SK-N-SH (cell line): Measurements from ENCODE around the gene CNPPD1. TPM values are rescaled to one million over a fixed set of nuclear protein-coding genes. Genes with fewer than 3 reads are reported as not detected.

ENCODE experiments used
- CTCF ChIA-PET: fragments of 300-600, 350-600 bp; formaldehyde crosslinking; extraction: SDS; loops from one replicate; lab custom pipeline; 2021; lab: Yijun Ruan, JAX
- POLR2A ChIA-PET: fragments of 350-600 bp; sonication (Branson Sonifier 250); formaldehyde crosslinking; extraction: SDS; loops from one replicate; lab custom pipeline; 2020; ENCODE audit warnings: antibody characterized with exemption, inconsistent platforms; lab: Yijun Ruan, JAX
- DNase-seq: peaks from one replicate; pipeline ENCODE4 v3.0.0; 2012
- H2AFZ ChIP-seq: fragments of 200-600 bp; sonication (generic); 2 replicates; pipeline ENCODE4 v1.8.1; 2016; ENCODE audit warnings: antibody characterized with exemption, mild to moderate bottlenecking, low read depth
- H3F3A ChIP-seq: fragments of 200-600 bp; sonication (generic); replicated peaks from 2 replicates; pipeline ENCODE3; 2016; ENCODE audit warnings: antibody characterized with exemption, mild to moderate bottlenecking; ENCODE audit not compliant: insufficient read depth
- H3K27ac ChIP-seq, 2 experiments: fragments of 200-500 bp in 1 of 2; fragments of 200-600 bp in 1 of 2; sonication (Bioruptor generic) in 1 of 2; sonication (generic), shearing (Covaris generic) in 1 of 2; 2 replicates each; pipeline versions ENCODE4 v1.5.1 to v1.6.1; 2014 to 2016; ENCODE audit warnings: low read depth in 2 of 2, inconsistent platforms in 1 of 2, low read length in 1 of 2, mild to moderate bottlenecking in 1 of 2, mixed read lengths in 1 of 2
- H3K27me3 ChIP-seq: fragments of 200-600 bp; sonication (generic), shearing (Covaris generic); 2 replicates; pipeline ENCODE4 v1.6.1; 2016; ENCODE audit warnings: mixed run types; ENCODE audit not compliant: insufficient read depth
- H3K36me3 ChIP-seq, 2 experiments: fragments of 200-500 bp in 1 of 2; fragments of 200-600 bp in 1 of 2; sonication (Bioruptor generic) in 1 of 2; sonication (generic) in 1 of 2; replicated peaks in 1 of 2; 2 replicates each; pipeline versions ENCODE3 to v1.5.1; 2014 to 2016; ENCODE audit warnings: low read length in 1 of 2, mild to moderate bottlenecking in 1 of 2; ENCODE audit not compliant: insufficient read depth in 2 of 2, control insufficient read depth in 1 of 2
- H3K4me1 ChIP-seq, 2 experiments: fragments of 200-500 bp in 1 of 2; fragments of 200-600 bp in 1 of 2; sonication (Bioruptor generic) in 1 of 2; sonication (generic), shearing (Covaris generic) in 1 of 2; 2 replicates each; pipeline versions ENCODE4 v1.5.1 to v1.6.1; 2014 to 2016; ENCODE audit warnings: low read depth in 1 of 2, low read length in 1 of 2, mixed run types in 1 of 2; ENCODE audit not compliant: insufficient read depth in 2 of 2, control insufficient read depth in 1 of 2
- H3K4me2 ChIP-seq: fragments of 200-600 bp; sonication (generic), shearing (Covaris generic); 2 replicates; pipeline ENCODE4 v1.6.1; 2017; ENCODE audit warnings: mixed run types
- H3K4me3 ChIP-seq, 2 experiments: fragments of 200-500 bp in 1 of 2; fragments of 200-600 bp in 1 of 2; sonication (Bioruptor generic) in 1 of 2; sonication (generic), shearing (Covaris generic) in 1 of 2; 2 replicates each; pipeline versions ENCODE4 v1.5.1 to v1.8.1; 2014 to 2016; ENCODE audit warnings: low read depth in 2 of 2, inconsistent platforms in 1 of 2, low read length in 1 of 2, mild to moderate bottlenecking in 1 of 2, mixed read lengths in 1 of 2, moderate library complexity in 1 of 2
- H3K79me2 ChIP-seq: fragments of 200-600 bp; sonication (generic); 2 replicates; pipeline ENCODE4 v1.8.1; 2017; ENCODE audit warnings: mild to moderate bottlenecking; ENCODE audit not compliant: insufficient read depth
- H3K9ac ChIP-seq: fragments of 200-600 bp; sonication (generic); 2 replicates; pipeline ENCODE4 v1.6.1; 2017; ENCODE audit warnings: mixed run types
- H3K9me2 ChIP-seq: fragments of 200-600 bp; sonication (generic); 2 replicates; pipeline ENCODE4 v1.6.1; 2017; ENCODE audit warnings: mixed run types
- H3K9me3 ChIP-seq: fragments of 200-600 bp; sonication (generic); 2 replicates; pipeline ENCODE4 v1.6.1; 2017; ENCODE audit warnings: mixed run types, mild to moderate bottlenecking, moderate library complexity
- H4K20me1 ChIP-seq: fragments of 200-600 bp; sonication (generic); 2 replicates; pipeline ENCODE4 v1.6.1; 2017; ENCODE audit warnings: mild to moderate bottlenecking, mixed run types; ENCODE audit not compliant: insufficient read depth
- CTCF ChIP-seq: fragments of 200-600 bp; sonication (generic); IDR thresholded peaks from 2 replicates; pipeline ENCODE4 v1.6.1; 2017; ENCODE audit warnings: antibody characterized with exemption, mild to moderate bottlenecking, moderate library complexity
- EP300 ChIP-seq, 2 experiments: IDR thresholded peaks; 2 replicates each; pipeline versions ENCODE4 v1.4.0 to v1.6.1; 2012; ENCODE audit warnings: borderline replicate concordance in 1 of 2, low read depth in 1 of 2, low read length in 1 of 2
- FOSL2 ChIP-seq: IDR thresholded peaks from 2 replicates; pipeline ENCODE4 v1.4.0; 2012; ENCODE audit warnings: low read depth, mild to moderate bottlenecking, moderate library complexity, borderline replicate concordance
- GATA2 ChIP-seq: sonication (generic); formaldehyde crosslinking; IDR thresholded peaks from 2 replicates; pipeline ENCODE4 v1.5.0; 2020; ENCODE audit warnings: mild to moderate bottlenecking, missing genetic modification reagents
- MAX ChIP-seq: IDR thresholded peaks from 2 replicates; pipeline ENCODE4 v1.4.0; 2012; ENCODE audit warnings: low read depth
- NFIC ChIP-seq: IDR thresholded peaks from 2 replicates; pipeline ENCODE4 v1.4.0; 2012; ENCODE audit warnings: borderline replicate concordance
- PBX3 ChIP-seq: IDR thresholded peaks from 2 replicates; pipeline ENCODE4; 2012
- RAD21 ChIP-seq: IDR thresholded peaks from 2 replicates; pipeline ENCODE4 v1.6.1; 2012; ENCODE audit warnings: mild to moderate bottlenecking, low read length
- RCOR1 ChIP-seq: fragments of 150-350 bp; IDR thresholded peaks from 2 replicates; pipeline ENCODE4 v1.6.1; 2017; ENCODE audit warnings: antibody characterized with exemption, low read length
- RFX5 ChIP-seq: IDR thresholded peaks from 2 replicates; pipeline ENCODE4 v1.6.1; 2012; ENCODE audit warnings: mild to moderate bottlenecking, improper control_type of control experiment, low read length
- SMC3 ChIP-seq: IDR thresholded peaks from 2 replicates; pipeline ENCODE4 v1.6.1; 2012; ENCODE audit warnings: low read depth, low read length, improper control_type of control experiment
- TEAD4 ChIP-seq: IDR thresholded peaks from 2 replicates; pipeline ENCODE4 v1.4.0; 2012; ENCODE audit warnings: mild to moderate bottlenecking, borderline replicate concordance; ENCODE audit not compliant: insufficient read depth
- USF2 ChIP-seq: fragments of 150-350 bp; IDR thresholded peaks from 2 replicates; pipeline ENCODE4 v1.6.1; 2017; ENCODE audit warnings: antibody characterized with exemption, low read length, low read depth, borderline replicate concordance
- YY1 ChIP-seq: IDR thresholded peaks from 2 replicates; pipeline ENCODE4 v1.4.0; 2012; ENCODE audit warnings: low read depth, mild to moderate bottlenecking
- WGBS: methylation state at CpG from one replicate; pipeline ENCODE4 v1.1.6; 2017; ENCODE audit warnings: low lambda C conversion rate; 5-methylcytosine and 5-hydroxymethylcytosine counted together
- polyA plus RNA-seq, 3 experiments: library from polyadenylated mRNA; depleted of rRNA; stranded (reverse); fragments of >200 nt; gene quantifications; 2 replicates each; pipeline ENCODE4 v1.2.3, GENCODE V29; 2012
- TF ChIP-seq, protein P1 (sequence below): IDR thresholded peaks from 2 replicates; pipeline ENCODE4 v1.4.0; 2012; ENCODE audit warnings: low read depth, borderline replicate concordance

CNPPD1 gene
- polyA plus RNA-seq, 1 of the 3 experiments (the other 2 are of a cell fraction) = 75.9 TPM

DNA sequence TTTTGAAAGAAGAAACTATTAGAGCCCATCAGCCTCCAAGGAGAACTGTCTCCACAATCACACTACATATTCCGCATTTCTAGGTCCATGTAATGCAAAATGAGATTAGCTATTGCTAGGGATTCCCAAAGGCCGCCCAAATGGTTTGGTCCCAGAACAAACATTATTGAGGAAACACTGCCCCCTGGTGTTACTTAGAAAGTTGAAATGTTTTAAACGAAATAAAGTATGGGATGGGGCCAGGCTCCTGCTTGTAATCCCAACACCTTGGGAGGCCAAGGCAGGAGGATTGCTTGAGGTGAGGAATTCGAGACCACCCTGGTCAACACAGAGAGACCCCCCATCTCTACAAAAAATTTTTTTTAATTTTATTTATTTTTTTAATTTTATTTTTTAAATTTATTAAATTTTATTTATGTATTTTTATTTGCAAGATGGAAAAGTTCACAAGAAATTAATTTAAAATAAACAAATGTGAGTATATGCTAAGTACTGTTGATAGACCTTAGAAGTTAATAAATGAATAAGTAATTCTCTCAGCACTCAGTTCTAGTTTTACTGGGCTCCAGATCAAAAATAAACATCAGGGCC lies 21.6 kb downstream of the CNPPD1 start:
- ChIA-PET POLR2A (interaction anchor here (0.6 kb wide), 1 partner anchor 160 kb away, joined by 3 read pairs; no protein-coding TSS in a partner anchor), CTCF (interaction anchor here (0.5 to 14.9 kb wide), 62 partner anchors 8 to 301 kb away, joined by 3 to 205 read pairs (median 5); partner anchors contain the start of genes CFAP65, CNPPD1 and IHH)
- no peak overlapping the region for H3K27ac ChIP-seq
- H3K4me3 ChIP-seq = no peak overlapping the region
- H3F3A ChIP-seq = peaks cover 17% of the 10 kb centered on the region
- no peak overlapping the region for H3K9ac ChIP-seq
- peaks cover 0 to 5% of the 10 kb centered on the region in 2 experiments; a peak in 1 of 4 replicates for H3K4me1 ChIP-seq
- TF ChIP-seq RCOR1 = peak; percentile 25; the same call in 1 of the 2 replicates
- TF ChIP-seq TEAD4 = no peak
- peak; percentile 67 for TF ChIP-seq CTCF
- TF ChIP-seq GATA2 (CRISPR knock-in tag) = no peak
- peak; percentile 77 for TF ChIP-seq SMC3
- TF ChIP-seq RAD21 = peak; percentile 90
- peaks cover 16 to 27% of the 10 kb centered on the region in 2 experiments for H3K36me3 ChIP-seq
- no peaks in the 10 kb centered on the region for H4K20me1 ChIP-seq
- no peaks in the 10 kb centered on the region for H3K27me3 ChIP-seq
- H3K4me2 ChIP-seq = no peak overlapping the region
- H3K9me2 ChIP-seq = no peaks in the 10 kb centered on the region
- 2% methylated on average over 4 of the region's 4 CpGs for WGBS
- no peak overlapping the region for H2AFZ ChIP-seq
- peaks cover 2% of the 10 kb centered on the region; the same call in 1 of the 2 replicates for H3K79me2 ChIP-seq
- DNase-seq = peak; percentile 73
- no peaks in the 10 kb centered on the region for H3K9me3 ChIP-seq

DNA sequence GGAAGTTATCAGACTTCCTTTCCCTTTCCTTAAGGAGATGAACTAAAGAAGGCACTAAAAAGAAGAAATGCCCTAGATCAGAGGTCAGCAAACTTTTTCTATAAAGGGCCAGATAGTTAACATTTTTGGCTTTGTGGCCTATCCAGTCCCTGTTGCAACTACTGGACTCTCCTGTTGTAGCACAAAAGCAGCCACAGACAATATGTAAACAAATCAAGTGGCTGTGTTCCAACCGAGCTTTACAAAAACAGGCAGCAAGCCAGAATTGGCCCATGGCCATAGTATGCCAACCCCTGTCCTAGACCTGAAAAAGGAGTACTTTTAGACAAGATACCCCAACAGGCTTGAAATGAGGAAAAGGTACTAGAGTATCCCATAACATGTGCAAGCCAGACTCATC lies 27.1 kb downstream of the CNPPD1 start:
- H3K4me2 ChIP-seq = no peak overlapping the region
- no peak for DNase-seq
- POLR2A ChIA-PET = interaction anchor here (1.2 kb wide), 1 partner anchor 153 kb away, joined by 4 read pairs; no protein-coding TSS in a partner anchor
- no peak overlapping the region for H2AFZ ChIP-seq
- peaks cover 5% of the 10 kb centered on the region for H3F3A ChIP-seq
- no peaks in the 10 kb centered on the region for H3K9me3 ChIP-seq
- no peaks in the 10 kb centered on the region for H3K79me2 ChIP-seq
- H3K9me2 ChIP-seq = no peaks in the 10 kb centered on the region
- WGBS = 24% methylated on average over 1 of the region's 1 CpG
- peak overlapping the region in 1 of 2 experiments; percentile 56; a peak in 2 of 4 replicates for H3K27ac ChIP-seq
- H3K4me1 ChIP-seq = peaks cover 0 to 4% of the 10 kb centered on the region in 2 experiments; a peak in 1 of 4 replicates
- no peaks in the 10 kb centered on the region for H4K20me1 ChIP-seq
- CTCF ChIA-PET = interaction anchor here (0.9 to 14.9 kb wide), 7 partner anchors 10 to 274 kb away, joined by 3 to 205 read pairs (median 9); partner anchors contain the start of genes IHH and NHEJ1
- peaks cover 25 to 31% of the 10 kb centered on the region in 2 experiments for H3K36me3 ChIP-seq
- no peak for TF ChIP-seq USF2
- TF ChIP-seq YY1 = no peak
- no peak for TF ChIP-seq FOSL2
- TF ChIP-seq RAD21 = no peak
- no peak for TF ChIP-seq RFX5
- TF ChIP-seq, protein P1, sequence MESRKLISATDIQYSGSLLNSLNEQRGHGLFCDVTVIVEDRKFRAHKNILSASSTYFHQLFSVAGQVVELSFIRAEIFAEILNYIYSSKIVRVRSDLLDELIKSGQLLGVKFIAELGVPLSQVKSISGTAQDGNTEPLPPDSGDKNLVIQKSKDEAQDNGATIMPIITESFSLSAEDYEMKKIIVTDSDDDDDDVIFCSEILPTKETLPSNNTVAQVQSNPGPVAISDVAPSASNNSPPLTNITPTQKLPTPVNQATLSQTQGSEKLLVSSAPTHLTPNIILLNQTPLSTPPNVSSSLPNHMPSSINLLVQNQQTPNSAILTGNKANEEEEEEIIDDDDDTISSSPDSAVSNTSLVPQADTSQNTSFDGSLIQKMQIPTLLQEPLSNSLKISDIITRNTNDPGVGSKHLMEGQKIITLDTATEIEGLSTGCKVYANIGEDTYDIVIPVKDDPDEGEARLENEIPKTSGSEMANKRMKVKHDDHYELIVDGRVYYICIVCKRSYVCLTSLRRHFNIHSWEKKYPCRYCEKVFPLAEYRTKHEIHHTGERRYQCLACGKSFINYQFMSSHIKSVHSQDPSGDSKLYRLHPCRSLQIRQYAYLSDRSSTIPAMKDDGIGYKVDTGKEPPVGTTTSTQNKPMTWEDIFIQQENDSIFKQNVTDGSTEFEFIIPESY = no peak
- TF ChIP-seq MAX = no peak
- no peak for TF ChIP-seq NFIC
- no peak for TF ChIP-seq PBX3
- no peak for TF ChIP-seq EP300 (IDR thresholded peaks at IDR 0.05; ENCODE audit: borderline replicate concordance in 1 of 2, low read depth in 1 of 2, low read length in 1 of 2)
- TF ChIP-seq, all 33 proteins: peak for 0
- H3K4me3 ChIP-seq = no peak overlapping the region
- no peaks in the 10 kb centered on the region for H3K27me3 ChIP-seq
- H3K9ac ChIP-seq = no peak overlapping the region
